ENCODE results near the gene KLRB1.

Gene KLRB1

DNA sequence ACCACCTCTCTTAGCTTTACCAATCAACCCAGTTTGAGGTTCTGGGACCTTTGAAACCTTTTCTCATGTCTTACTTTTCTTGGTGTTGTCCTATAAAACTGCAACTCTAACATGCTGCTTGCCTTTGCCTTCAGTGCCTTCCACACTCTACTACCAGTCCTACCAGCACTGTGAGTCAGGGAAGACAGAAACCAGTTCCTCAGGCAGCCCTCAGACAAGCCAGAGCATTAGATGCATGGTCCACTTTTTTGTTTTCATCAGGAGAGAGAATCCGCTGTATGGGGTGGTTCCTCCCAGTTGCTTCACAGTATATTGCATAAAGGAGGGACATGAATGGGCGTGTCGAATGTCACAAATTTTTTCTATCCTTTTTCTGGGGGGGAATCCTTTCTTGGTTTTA, 17.3 kb upstream of the KLRB1 start:
- TF ChIP-seq TAF1 (IDR thresholded peaks at IDR 0.05; ENCODE audit: borderline replicate concordance, insufficient read depth, low read length) (no peak), FOXP2 (optimal IDR thresholded peaks at IDR 0.05; ENCODE audit: borderline replicate concordance, extremely low read depth, extremely low read length, insufficient read depth) (no peak), SIN3A (IDR thresholded peaks at IDR 0.05; ENCODE audit: borderline replicate concordance, insufficient read depth, low read length) (no peak)
- TF ChIP-seq, protein P1, sequence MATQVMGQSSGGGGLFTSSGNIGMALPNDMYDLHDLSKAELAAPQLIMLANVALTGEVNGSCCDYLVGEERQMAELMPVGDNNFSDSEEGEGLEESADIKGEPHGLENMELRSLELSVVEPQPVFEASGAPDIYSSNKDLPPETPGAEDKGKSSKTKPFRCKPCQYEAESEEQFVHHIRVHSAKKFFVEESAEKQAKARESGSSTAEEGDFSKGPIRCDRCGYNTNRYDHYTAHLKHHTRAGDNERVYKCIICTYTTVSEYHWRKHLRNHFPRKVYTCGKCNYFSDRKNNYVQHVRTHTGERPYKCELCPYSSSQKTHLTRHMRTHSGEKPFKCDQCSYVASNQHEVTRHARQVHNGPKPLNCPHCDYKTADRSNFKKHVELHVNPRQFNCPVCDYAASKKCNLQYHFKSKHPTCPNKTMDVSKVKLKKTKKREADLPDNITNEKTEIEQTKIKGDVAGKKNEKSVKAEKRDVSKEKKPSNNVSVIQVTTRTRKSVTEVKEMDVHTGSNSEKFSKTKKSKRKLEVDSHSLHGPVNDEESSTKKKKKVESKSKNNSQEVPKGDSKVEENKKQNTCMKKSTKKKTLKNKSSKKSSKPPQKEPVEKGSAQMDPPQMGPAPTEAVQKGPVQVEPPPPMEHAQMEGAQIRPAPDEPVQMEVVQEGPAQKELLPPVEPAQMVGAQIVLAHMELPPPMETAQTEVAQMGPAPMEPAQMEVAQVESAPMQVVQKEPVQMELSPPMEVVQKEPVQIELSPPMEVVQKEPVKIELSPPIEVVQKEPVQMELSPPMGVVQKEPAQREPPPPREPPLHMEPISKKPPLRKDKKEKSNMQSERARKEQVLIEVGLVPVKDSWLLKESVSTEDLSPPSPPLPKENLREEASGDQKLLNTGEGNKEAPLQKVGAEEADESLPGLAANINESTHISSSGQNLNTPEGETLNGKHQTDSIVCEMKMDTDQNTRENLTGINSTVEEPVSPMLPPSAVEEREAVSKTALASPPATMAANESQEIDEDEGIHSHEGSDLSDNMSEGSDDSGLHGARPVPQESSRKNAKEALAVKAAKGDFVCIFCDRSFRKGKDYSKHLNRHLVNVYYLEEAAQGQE (IDR thresholded peaks at IDR 0.05; ENCODE audit: insufficient read depth in 1 of 2, low read depth in 2 of 2, low read length in 2 of 2): no peak

DNA sequence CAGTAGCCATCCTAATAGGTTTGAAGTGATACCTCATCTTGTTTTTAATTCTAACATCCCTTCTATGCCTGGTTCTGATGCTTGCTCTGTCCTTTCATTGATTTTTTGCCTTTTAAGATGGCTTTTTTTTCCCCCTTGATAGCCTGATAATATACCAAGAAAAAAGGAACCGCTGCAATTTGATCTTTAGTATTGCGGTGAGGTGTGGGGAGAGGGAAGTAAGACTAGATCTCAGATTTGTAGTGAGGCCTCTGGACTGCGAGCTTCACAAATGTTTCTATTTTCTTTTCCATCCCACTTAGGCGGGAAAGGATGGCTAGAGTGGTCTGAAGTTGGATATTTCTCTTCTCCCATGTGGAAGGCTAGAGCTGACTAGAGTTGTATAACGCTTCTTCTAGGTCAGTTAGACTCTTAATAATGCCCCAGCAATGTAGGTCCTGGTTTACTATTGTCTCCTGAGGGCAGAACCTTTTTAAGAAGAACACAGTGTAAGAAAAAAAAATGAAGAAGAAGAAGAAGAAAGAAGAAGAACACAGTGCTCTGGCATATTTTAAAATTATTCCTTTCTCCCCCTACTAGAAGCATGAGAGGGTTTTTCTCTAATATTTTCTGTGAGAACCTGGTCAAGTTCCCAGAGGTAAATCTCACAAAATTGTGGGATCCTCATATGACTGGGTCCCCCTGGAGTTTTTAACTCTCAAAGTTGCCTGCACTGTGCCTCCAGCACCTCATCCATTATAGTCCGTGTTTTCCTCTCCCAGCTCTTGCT, 11.9 kb upstream of the KLRB1 start:
- TF ChIP-seq POLR2AphosphoS5 (IDR thresholded peaks at IDR 0.05; ENCODE audit: low read depth, low read length) (no peak), FOXP2 (optimal IDR thresholded peaks at IDR 0.05; ENCODE audit: borderline replicate concordance, extremely low read depth, extremely low read length, insufficient read depth) (no peak), TAF1 (IDR thresholded peaks at IDR 0.05; ENCODE audit: borderline replicate concordance, insufficient read depth, low read length) (no peak), SIN3A (IDR thresholded peaks at IDR 0.05; ENCODE audit: borderline replicate concordance, insufficient read depth, low read length) (no peak)
- TF ChIP-seq, protein P1 (IDR thresholded peaks at IDR 0.05; ENCODE audit: insufficient read depth in 1 of 2, low read depth in 2 of 2, low read length in 2 of 2): no peak

DNA sequence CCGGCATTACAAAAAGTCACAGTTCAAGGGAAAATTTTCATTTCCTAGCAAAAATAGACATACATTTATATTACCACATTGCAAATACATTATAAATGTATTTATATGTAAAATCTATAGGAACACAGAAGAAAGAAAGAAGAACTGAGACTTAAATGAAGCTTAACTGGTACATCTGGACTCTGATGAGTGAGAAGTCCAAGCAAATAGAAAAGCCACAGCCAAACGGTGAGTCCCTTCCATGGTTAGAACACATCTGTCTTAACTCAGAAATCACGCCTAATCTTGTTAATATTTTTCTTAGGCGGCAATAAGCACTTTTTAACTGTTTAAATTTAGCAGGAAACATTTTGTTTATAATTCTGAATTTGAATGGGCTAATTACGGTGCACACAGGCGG, 9.4 kb upstream of the KLRB1 start:
- TF ChIP-seq TAF1 (IDR thresholded peaks at IDR 0.05; ENCODE audit: borderline replicate concordance, insufficient read depth, low read length) (no peak), FOXP2 (optimal IDR thresholded peaks at IDR 0.05; ENCODE audit: borderline replicate concordance, extremely low read depth, extremely low read length, insufficient read depth) (no peak), SIN3A (IDR thresholded peaks at IDR 0.05; ENCODE audit: borderline replicate concordance, insufficient read depth, low read length) (no peak), POLR2AphosphoS5 (IDR thresholded peaks at IDR 0.05; ENCODE audit: low read depth, low read length) (no peak)
- TF ChIP-seq, protein P1 (IDR thresholded peaks at IDR 0.05; ENCODE audit: insufficient read depth in 1 of 2, low read depth in 2 of 2, low read length in 2 of 2): no peak

DNA sequence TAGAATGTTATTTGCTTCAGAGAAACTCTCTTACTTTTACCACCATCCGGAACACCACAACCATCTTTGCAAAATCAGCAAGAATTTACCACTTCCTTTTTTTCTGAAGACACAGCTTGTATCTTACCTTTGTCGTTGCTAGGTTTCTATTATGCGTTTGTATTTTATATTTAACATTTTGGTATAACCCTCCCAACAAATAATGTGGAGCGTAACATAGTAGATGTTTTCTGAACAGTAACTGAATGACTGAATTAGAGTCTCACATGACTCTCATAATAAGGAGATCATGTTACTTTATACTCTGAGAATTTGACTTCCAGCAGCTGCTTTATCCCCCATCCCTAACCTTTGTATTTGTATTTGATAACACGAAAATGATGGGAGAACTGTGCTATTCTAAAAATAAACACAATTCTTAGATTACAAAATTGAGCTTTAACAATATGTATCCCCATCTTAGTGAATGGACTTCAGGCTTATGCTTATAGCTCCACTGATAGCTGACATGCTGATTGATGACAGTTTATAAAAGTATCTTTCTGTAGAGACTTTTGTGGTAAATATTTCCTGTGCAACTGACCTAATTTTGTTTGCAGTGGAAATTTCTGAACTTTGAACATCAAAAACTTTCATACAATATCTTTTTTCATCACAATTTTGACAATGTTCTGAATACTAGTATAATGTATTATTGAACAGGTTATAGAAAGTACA, 7.9 kb upstream of the KLRB1 start:
- TF ChIP-seq TAF1 (IDR thresholded peaks at IDR 0.05; ENCODE audit: borderline replicate concordance, insufficient read depth, low read length): no peak
- no peak for TF ChIP-seq POLR2AphosphoS5 (IDR thresholded peaks at IDR 0.05; ENCODE audit: low read depth, low read length)
- no peak for TF ChIP-seq SIN3A (IDR thresholded peaks at IDR 0.05; ENCODE audit: borderline replicate concordance, insufficient read depth, low read length)
- TF ChIP-seq, protein P1 (IDR thresholded peaks at IDR 0.05; ENCODE audit: insufficient read depth in 1 of 2, low read depth in 2 of 2, low read length in 2 of 2): no peak
- TF ChIP-seq FOXP2 (optimal IDR thresholded peaks at IDR 0.05; ENCODE audit: borderline replicate concordance, extremely low read depth, extremely low read length, insufficient read depth): no peak
